Inflammatory macrophage treated with lipopolysaccharide for 4 hours (primary cell): ENCODE results near the gene OR1I1.
"Not testable (repeated sequence)": the region's sequence is repeated elsewhere in the genome, so short reads cannot be mapped to it uniquely, and the experiment has no call there.

ENCODE experiments used
- DNase-seq: peaks from one replicate; pipeline ENCODE4 v3.0.0-alpha.2; 2020

The OR1I1 gene, protein sequence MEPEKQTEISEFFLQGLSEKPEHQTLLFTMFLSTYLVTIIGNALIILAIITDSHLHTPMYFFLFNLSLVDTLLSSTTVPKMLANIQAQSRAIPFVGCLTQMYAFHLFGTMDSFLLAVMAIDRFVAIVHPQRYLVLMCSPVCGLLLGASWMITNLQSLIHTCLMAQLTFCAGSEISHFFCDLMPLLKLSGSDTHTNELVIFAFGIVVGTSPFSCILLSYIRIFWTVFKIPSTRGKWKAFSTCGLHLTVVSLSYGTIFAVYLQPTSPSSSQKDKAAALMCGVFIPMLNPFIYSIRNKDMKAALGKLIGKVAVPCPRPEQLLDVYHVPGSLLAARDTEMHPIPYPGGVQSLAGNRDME

DNA sequence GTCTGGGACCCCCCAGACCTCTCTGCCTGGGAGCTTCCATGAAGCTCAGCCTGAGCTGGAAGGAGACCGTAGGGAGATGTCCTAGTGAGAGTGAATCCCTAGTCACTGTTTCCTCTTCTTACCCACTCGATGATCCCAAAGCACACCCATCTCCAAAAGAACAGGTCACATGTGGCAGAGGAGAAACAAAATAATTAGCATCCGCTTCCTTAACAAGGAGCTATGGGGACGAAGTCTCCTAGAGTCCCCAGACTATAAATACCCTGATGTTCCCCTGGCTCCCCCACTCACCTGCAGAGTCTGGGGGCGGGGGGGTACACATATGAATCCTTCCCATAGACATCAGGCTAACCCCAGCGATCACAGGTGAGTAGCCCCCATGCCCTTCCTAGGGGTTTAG lies at the start of gene OR1I1:
TSS of gene OR1I1 (plus strand) at position 301 of the 400 bp plus-strand sequence. CDS start 4,855 bp downstream, outside the sequence.
- DNase-seq = no peak

DNA sequence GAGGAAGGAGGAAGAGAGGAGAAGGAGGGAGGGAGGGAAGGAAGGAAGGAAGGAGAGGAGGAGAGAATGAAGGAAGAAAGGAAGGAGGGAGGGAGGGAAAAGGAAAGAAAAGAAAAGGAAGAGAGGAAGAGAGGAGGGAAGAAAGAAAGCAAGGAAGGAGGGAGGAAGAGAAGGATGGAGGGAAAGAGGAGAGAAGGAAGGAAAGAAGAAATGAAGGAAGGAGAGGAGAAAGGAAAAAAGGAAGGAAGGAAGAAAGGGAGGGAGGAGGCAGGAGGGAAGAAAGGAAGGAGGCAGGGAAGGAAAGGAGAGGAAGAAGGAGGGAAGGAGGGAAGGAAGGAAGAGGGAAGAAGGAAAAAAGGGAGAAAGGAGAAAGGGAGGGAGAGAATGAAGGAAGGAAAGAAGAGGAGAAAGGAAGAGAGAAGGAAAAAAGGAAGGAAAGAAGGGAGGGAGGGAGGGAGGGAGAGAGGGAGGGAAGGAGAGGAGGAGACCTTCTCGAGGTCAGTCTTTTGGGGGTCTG lies 46.2 kb upstream of the OR1I1 start:
- no peak for DNase-seq

DNA sequence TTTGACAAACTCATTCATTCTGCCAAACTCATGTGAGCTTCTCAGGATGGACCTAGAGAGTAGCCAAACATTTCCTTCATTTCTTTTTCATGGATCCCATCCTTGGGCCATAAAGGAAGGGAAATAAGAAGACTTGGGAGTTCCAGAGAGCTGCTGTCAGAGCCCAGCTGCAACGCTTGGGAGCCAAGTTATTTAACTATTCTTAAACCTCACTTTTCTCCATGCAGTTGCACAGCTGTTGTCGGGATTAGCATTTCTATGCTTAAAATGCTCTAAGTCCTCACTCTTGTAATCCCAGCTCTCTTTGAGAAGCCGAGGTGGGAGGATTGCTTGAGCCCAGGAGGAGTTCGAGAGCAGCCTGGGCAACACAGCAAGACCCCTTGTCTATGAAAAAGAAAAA lies 44.4 kb upstream of the OR1I1 start:
- DNase-seq = no peak

GRCh38 chr19:15038294-15038693 lies 43.7 kb upstream of the OR1I1 start:
- DNase-seq = no peak

DNA sequence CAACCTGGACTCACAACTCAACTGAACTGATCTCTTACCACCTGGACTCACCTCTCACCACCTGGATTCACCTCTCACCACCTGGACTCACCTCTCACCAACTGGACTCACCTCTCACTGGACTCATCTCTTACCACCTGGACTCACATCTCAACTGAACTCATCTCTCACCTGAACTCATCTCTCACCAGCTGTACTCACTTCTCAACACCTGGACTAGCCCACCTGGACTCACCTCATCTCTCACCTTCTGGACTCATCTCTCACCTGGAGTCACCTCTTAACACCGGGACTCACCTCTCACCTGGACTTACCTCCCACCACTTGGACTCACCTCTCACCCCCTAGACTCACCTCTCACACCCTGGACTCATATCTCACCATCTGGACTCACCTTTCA lies 40.0 kb upstream of the OR1I1 start:
- no peak for DNase-seq

- peak; percentile 9 for DNase-seq
Observed at GRCh38 chr19:15042826-15043225, 39.2 kb upstream of the OR1I1 start.

- DNase-seq = no peak
Observed at GRCh38 chr19:15045506-15045905, 36.5 kb upstream of the OR1I1 start.

- DNase-seq = no peak
Observed at GRCh38 chr19:15047680-15048079, 34.3 kb upstream of the OR1I1 start.

DNA sequence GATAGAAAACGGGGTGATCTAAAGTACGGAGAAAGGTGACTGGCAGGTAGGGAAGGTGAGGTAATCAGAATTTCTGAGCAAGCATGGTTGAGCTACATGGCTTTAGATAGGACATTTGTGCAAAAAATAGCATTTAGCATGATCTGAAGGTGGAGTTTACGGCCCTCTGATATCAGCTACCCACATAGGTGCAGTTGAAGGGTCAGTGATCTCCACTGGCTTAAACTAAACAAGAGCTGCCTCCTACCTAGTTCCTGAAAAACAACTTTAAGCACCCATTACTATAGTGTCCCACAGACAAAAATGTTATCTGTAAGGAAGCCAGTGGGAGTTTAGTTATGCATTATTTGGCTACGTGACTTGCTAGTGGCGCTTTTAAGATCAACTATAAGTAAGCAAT lies 33.9 kb upstream of the OR1I1 start:
- DNase-seq = no peak

DNA sequence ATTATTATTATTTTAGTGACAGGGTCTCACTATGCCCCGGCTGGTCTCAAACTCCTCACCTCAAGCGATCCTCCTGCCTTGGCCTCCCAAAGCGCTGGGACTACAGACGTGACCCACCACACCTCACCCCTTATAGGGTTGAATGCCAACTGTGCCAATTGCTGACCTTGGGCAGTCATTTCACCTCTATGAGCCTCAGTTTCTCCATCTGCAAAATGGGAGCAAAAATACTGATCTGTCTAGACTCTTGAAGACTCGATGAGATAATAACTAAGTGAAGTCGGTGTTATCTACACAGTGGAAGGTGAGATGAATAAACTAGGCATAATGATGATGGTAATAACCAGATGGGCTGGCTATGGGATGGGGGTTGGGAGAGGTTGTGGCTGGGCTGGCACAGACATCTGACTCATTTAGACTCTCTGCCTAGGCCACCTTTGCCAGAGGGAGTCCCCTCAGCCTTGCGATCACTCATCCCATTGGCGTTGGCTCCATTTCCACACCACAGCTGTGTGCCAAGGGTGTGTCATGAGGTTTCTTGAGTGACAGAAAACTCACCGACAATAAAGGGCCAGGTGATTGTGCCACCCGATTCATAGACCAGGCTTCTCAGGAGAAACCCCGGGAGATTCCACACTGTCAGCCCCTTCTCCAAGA lies 33.0 kb upstream of the OR1I1 start, which contains the start of gene CASP14:
TSS of gene CASP14 (plus strand) at position 596 of the 657 bp plus-strand sequence. CDS start 2,772 bp downstream, outside the sequence.
- no peak for DNase-seq

- no peak for DNase-seq
Observed at GRCh38 chr19:15050639-15051038, 31.4 kb upstream of the OR1I1 start.

- DNase-seq = no peak
Observed at GRCh38 chr19:15062036-15062435, 20.0 kb upstream of the OR1I1 start.

DNA sequence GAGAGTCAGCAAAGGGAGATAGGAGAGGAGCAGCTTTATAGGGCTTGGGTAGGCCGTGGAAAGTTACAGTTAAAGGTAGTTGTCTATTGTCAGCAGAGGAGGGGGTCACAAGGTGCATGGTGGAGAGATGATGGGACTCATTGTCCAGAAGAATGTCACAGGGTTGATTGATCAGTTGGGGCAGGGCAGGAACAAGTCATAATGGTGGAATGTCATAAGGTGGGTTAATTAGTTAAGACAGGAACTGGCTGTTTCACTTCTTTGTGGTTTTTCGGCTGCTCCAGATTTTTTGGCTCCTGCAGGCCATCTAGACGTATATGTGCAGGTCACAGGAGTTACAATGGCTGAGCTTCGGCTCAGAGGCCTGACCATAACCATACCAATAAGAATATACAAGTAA lies 11.6 kb upstream of the OR1I1 start:
- not testable (repeated sequence) for DNase-seq

- DNase-seq = no peak
Observed at GRCh38 chr19:15072930-15073647, 8.9 kb upstream of the OR1I1 start.

GRCh38 chr19:15074371-15074770 lies 7.6 kb upstream of the OR1I1 start:
- DNase-seq = no peak

DNA sequence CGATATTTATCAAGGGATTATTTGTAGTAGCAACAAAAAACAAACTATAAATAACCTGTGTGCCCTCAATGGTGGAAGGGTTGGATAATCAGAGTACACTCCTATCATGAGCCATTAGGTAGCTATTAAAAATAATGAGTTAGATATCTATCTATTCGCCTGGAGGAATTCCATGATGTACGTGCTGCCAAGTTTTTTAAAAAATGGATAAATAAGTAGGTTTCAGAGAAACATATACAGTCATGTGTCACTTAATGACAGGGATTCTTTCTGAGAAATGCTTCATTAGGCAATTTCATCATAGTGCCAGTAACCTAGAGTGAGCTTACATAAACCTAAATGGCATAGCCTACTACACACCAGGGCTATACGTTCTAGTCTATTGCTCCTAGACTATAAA lies 6.2 kb upstream of the OR1I1 start:
- no peak for DNase-seq

GRCh38 chr19:15080002-15080401 lies 2.0 kb upstream of the OR1I1 start:
- DNase-seq = not testable (repeated sequence)

- DNase-seq = no peak
Observed at GRCh38 chr19:15087182-15087581, 5.2 kb downstream of the OR1I1 start.

DNA sequence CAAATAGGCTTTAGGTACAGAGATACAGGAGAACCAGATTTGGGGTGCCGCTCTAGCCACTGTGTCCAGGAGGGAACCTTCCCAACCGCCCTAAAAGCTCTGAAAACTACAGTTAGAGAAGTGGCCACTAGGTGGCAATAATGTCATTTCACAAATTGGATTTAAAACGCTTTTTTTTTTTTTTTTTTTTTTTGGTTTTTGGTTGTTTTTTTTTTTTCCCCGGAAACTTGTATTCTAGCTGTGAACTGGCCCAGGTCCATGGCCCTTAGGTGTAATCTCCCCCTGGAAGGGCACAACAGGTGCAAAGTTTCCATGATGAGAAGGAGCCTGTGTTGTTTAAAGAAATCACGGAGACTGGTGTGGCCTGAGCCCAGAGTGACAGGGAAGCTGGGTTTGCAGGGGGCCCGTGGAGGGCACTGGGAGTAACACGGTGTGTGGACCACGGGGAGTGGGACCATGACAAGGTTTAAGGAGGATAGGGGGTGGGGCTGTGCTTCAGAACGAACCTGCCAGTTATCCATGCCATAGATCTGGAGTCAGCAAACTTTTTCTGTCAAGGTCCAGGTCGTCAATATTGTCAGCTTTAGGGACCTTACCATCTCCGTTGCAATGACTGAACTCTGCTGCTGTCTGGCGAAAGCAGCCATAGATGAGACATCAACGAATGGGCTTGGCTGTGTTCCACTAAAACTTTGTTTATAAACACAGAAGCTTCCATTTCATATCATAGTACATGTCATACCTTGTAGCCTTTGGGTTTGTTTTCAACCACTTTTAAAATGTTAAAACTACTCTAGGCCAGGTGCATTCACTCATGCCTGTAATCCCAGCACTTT lies 10.1 kb downstream of the OR1I1 start:
- DNase-seq = peak; percentile 68

DNA sequence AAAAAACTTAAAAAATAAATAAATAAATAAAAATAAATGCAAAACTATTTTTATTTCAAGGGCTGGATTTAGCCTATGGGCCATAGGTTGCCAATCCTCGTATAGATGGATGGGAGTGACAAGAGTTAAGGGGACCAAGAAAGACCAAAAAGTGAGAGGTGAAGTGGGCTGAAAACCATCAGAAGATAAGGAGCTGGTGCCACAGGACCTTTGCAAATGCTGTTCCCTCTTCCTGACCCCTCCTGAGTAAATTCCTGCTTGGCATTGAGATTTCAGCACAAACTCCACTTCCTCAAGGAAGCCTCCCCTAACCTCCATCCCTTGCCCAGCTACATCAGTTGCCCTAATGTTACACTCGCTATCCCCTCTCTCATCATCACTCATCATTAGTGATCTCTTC lies 11.0 kb downstream of the OR1I1 start:
- no peak for DNase-seq

GRCh38 chr19:15096223-15096622 lies 14.2 kb downstream of the OR1I1 start:
- no peak for DNase-seq

DNA sequence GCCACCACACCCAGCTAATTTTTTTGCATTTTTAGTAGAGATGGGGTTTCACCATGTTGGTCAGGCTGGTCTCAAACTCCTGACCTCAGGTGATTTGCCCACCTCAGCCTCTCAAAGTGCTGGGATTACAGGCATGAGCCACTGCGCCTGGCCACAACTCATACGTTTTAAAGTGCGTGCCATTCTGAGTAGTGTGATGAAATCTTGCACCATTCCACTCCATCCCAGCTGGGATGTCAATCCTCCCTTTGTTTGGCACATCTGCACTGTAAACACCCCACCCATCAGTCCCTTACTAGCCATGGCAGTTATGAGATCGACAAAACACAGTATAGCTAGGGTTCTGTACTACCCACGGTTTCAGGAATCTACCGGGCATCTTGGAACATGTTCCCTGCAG lies 16.0 kb downstream of the OR1I1 start:
- DNase-seq = not testable (repeated sequence)

GRCh38 chr19:15098460-15098859 lies 16.4 kb downstream of the OR1I1 start:
- DNase-seq = no peak
